Putamen (tissue), 1 donor: ENCODE results near the gene GUCY1A2.
"Not testable (repeated sequence)": the region's sequence is repeated elsewhere in the genome, so short reads cannot be mapped to it uniquely, and the experiment has no call there.

Source experiments
- DNase-seq: peaks from one replicate; pipeline ENCODE4 v3.0.0-alpha.2; 2016; ENCODE audit warnings: low spot score

The GUCY1A2 gene

DNA sequence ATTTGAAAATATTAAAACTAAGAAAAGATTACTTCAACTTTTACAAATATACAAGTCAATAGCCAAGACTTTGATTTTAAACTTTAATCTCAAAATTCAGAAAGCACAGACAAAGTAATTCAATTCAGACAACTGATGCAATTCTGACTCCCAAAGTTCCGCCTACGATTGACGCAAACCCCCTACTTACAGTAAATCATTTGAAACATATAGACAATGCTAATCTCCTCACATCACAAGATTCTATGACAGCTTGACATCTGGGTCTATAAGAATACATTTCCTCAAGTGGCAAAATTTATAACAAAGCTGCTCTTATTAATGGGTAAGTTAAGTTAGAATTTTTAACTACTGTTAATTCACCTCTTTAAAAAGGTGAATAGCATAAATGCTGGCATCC, 75.2 kb downstream of the GUCY1A2 start:
- peak; percentile 73 for DNase-seq

DNA sequence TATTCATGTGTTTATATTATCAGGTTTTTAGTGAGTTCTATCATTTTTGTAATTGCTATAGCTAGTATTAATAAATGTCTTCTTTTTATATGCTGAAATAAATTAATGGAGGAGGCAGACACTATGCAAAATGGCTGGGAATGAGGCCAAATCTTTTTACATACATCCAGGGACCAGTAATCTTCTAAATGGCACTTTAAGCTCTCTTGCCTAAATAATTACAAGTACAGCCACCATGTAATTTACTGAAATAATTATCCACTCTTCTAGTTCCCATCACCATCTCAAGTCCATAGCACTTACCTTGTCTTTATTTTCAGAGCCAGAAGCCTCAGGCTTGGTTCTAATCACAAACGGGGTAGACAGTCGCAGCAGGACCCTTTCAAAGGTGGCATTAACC, 79.1 kb downstream of the GUCY1A2 start:
- DNase-seq: no peak

DNA sequence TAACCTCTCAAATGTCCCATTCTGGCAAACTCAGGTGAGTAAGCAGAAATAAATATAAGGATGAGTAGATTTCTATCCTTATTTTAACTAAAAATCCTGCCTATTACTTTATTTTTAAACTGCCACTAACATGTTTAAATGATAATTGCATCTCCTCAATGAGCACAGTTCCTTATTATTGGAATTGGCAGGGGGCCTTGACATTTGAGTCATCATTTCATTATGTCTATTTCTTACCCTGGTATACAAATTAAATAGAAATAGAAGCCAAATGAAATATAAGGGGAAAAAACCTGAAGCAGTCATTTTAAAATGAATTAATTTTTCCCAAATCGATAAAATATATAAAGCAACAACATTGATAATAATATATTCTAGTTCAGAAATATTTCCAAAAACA, 81.2 kb downstream of the GUCY1A2 start:
- DNase-seq: no peak

DNA sequence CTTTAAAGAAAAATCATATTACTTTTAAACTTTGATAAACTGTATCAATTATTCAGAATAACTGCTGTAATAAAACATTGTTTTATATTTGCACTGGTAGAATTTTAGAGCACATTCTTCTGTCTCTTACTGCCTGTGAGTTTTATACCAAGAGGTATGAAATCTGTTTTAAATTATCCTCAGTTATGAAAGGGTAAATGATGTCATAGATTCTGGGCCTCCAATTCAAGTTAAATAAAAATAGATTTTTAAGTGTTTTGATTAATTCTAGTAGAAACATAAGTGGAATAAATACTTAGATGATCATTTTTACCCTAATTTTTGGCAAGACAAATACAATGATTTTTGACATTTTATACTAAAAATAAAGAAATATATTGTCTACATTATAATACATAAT, 93.0 kb downstream of the GUCY1A2 start:
- no peak for DNase-seq

DNA sequence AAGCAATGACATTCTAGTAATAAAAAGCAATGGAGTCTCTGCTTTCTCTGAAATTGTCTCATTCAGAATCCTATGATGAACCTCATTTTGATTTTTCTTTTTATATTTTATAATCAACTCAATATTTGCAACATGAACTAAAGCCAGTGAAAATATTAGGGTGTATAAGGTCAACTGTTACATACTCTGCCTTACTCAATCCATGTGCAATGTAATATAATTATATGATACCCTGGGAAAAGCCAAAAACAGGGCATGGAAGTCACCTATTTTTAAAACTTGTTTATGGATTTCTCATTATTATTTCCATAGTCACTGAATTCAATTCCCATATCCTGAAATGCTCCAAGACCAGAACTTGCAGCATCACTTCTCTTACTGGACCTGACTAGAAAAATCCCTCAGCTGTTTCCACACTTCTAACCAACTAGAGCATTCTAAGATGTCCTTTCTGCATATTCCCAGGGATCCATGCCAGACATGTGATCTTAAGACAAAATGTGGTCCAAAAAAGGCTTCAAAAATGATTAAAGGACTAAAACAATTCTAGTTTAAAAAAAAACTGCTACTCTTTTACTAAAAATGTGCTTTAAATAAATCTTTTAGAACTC, 97.3 kb downstream of the GUCY1A2 start:
- DNase-seq: no peak

DNA sequence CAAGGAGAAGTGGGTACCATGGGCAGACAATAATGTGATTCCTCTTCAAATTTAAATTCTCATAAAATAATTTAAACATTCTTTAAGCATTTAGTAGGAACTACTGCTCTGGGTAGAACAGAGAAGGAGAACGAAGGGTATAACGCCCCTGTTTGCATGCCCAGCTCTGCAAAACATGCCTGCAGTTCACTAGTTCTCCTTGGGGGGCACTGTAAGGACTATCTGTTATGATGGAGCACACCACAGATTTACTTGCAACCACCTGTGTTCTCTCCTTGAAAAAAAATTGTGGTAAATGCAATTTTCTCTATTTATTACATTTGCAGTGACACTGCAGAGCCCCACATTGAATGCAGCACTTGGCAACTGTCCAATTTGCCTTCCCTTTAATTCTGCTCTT, 100.3 kb downstream of the GUCY1A2 start:
- DNase-seq: no peak

DNA sequence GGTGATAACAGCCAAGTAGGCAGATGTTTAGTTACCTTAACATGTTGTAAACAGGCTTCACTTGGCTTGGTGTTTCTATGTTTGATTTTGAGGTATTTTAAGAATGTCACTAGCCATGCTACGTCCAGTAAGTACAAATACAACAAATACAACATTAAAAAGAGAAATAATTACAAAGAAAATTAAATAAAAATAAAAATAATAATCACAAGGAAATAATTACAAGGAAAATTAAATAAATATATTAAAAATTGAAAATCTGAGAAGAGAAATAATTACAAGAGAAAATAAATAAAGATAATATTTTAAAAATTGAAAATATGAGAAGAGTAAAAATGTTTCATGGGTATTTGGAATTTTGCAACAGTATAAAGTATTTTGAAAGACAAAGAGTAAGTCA, 103.9 kb downstream of the GUCY1A2 start:
- DNase-seq: no peak

DNA sequence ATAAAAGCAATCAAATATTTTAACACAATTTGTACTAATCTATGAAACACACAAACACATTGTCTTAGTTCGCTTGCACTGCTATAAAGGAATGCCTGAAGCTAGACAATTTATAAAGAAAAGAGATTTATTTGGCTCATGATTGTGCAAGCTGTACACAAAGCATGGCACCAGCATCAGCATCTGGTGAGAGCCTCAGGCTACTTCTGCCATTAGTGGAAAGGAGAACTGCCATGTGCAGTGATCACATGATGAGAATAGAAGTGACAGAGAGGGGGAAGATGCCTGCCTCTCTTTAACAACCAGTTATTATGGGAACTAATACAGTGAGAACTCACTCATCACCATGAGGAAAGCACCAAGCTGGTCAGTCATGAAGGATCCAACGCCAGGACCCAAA, 105.1 kb downstream of the GUCY1A2 start:
- no peak for DNase-seq

DNA sequence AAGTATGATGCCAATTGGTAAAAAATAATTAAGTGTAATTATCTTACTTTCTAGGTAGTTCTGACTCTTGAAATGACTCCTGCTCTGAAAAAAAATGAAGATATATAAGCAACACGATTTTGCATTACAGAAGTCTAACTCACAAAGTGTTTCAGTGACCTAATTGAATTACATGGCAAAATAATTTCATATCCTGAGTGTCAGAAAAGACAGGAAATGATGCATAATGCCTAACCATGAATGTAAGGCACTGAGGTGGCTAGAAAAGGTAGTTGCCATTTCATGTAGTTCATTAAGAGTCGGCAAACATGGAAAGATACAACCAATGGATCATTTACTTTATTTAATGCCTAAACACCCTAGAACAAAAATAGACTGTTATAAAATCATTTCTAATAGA, 113.5 kb downstream of the GUCY1A2 start:
- DNase-seq: peak; percentile 14

DNA sequence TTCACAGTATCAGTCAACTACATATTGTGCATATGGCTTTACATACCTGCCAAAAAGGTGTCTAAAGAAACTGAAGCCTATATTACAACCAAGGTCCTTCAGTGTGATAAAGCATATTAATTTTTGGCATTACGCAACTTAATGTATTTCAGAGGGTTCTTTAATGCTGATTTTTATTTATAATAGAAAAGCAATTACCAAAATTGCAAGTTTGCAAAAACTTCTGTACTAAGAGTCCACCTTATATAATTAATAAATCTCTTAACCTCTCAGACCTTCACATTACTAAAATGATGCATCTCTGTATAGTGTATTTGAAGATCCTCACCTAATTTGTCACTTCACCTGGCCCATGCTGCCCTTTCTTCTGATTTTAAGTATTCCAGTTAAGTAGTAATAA, 128.6 kb downstream of the GUCY1A2 start:
- DNase-seq: no peak

DNA sequence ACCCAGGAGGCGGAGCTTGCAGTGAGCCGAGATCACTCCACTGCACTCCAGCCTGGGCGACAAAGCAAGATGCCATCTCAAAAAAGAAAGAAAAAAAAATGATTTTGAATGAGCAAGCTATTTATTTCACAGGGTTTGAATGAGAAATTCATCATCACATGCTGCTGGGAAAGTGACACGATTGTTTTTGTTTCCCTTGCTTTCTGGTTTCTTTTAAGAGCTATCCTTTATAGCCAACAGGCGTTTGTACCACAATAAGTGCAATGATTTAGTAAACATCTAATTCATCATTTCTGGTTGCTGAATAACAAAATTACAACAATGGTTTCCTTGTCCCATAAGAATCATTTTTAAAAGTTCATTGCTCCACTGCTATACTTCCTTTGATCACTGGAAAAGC, 129.9 kb downstream of the GUCY1A2 start:
- DNase-seq: no peak

DNA sequence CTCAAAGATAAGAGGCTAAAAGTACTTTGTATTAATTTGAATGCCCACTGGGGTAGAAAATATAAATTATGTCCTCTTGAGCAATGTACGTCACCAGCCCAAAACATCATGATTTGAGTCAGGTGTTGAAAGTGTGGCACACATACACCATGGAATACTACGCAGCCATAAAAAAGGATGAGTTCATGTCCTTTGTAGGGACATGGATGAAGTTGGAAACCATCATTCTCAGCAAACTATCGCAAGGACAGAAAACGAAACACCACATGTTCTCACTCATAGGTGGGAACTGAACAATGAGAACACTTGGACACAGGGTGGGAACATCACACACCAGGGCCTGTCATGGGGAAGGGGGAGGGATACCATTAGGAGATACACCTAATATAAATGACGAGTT, 134.6 kb downstream of the GUCY1A2 start:
- DNase-seq: not testable (repeated sequence)

DNA sequence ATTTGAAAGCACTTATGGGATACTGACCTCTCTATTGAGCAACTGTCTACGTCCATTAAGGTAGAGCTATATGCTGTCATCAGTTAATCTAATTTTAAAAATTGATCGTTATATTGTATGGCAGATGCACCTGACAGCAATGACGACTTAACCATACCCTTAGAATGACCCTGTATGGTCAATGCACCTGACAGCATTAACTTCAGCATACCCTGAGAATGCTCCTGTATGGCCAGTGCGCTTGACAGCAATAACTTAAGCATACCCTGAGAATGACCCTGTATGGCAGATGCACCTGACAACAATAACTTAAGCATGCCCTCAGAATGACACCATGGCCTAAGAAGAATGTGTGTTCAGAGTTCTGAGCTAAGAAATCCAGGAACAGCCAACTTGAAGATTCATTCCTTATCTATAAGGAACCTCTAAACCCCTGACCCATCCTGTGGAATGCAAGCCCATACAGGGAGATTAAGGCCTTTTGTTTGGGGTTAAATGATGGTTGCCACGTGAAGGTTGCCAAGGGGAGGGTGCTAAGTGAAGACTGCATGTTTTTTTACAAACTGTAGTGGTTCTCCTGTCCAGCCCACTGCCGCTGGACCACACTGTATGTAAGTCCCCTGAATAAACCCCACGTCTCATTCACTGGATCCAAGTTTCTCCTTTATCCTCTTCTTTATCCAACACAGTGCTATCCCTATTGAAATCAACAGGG, 138.3 kb downstream of the GUCY1A2 start:
- DNase-seq: no peak

DNA sequence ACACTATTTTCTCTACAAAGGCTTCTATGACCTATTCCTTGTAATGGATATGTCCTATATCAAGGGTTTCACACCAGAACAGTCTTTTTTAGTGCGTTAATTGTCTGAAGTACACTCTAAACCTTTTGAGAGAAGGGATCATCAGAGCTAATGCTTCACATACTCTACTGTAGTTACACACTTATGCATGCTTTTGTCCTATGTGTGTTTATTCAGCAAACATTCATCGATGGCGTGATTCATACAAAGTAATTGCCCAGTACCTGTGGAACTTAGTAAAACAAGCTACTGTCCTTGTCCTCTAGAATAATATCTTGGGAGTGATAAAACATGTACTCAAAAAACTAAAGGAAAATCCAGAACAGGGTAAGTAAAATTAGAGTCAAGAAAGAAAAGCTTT, 139.2 kb downstream of the GUCY1A2 start:
- no peak for DNase-seq

DNA sequence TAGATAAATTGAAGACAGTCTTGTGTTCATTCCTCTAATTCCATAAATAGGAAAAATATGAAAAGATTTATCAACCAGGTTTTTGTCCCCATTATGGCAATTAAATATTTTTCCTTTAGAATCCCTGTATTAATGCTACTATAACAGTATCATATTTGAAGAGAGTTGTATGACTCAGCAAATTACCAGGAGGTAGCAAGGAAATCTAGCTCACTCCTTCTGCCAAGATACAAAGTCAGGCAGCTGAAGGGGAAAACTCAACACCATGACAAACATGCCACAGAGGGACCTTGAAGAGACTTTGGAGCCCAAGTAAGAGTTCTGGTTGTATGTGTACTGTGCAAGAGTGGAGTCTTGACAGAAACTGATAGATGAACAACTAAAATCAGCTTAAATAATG, 143.3 kb downstream of the GUCY1A2 start:
- no peak for DNase-seq

DNA sequence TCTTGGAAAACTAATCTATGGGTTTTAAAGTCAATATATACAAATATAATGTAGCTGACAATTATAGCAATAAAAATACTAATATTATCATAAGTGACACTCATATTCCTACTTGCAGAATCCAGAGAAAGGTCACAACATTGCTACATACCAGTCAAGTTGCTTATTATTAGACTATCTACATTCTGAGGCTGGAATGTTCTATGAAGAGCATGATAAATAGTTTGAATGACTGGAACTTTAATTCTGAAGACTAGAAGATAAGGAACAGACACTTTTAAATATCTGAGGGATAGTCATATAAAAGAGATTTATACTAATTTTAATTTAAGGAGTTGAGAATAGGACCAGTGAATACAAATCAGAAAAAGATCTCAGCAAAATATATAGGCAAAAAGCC, 146.0 kb downstream of the GUCY1A2 start:
- DNase-seq: no peak

DNA sequence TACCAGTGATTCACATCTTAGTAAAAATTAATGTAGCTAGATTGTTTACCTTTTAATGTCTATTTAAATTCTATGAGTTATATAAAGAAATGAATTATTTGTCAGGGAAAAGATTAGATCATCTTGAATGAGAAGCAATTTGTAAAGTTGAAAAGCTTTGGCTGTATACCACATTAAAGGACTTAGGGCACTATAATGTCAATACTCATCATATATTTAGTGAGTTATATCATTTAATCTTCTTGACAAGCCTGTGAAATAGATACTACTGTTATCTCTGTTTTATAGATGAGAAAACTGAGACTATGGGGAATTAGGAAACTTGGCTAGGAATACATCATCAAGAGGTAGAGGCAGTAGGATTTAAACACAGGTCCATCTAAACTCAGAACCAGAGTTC, 160.1 kb downstream of the GUCY1A2 start:
- no peak for DNase-seq

DNA sequence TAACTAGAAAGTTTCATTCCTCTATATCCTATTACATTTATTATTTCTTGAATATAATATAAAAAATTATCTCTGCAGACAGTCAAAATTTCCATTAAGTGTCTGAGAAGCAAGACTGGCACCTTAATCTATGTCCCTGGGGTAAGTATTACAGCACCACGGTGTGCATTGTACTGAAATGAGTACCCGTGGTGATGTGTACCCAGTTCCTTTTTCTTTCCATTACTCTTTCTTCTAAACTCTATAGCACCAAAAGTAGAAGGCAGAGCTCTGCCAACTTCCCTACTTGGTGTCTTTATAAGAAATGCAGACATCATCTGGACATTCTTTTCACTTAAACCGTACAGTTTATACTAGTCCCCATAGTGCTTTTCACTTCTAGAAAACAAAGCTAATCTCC, 161.7 kb downstream of the GUCY1A2 start:
- DNase-seq: no peak

DNA sequence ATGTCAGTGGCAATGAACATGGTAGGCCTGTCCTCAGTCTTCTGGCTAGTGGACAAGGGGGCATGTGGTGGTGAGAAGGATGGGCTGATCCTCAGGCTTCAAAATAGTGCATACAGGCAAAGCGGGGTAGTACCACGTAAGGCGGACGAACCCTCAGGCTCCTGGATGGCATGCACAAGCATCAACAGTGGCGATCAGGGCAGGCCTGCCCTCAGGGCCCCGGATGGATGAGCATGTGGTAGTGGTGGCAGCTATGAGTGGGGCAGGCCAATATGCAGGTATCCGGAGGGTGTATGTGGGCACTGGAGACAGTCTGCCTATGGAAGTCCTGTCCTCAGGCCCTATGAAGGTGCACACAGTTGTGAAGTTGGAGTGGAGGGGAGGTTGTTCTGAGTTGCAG, 163.8 kb downstream of the GUCY1A2 start:
- no peak for DNase-seq

DNA sequence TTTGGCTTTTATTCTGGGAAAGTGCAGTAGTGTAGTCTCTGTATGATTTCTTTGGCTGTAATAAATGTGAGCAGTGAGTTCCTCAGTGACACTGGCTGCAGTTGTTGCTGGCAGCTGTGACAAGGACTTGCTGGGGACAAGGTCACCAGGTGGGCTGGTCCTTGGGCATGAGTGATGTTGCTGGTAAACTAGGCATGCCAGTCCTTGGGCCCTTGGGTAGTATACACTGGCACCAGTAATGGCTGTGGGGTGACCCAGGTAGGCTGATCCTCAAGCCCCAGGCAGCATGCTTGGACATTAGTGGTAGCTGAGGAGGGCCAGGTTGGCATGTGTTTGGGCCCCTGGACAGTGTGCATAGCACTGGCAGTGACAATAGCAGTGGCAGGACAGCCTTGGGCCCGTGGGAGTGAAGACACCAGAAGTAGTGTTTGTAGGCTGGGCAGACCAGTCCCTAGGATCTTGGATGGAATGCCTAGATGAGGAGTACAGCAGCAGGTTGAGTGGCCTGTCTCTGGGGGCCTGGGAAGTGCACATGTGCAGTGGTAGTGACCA, 164.3 kb downstream of the GUCY1A2 start:
- no peak for DNase-seq

DNA sequence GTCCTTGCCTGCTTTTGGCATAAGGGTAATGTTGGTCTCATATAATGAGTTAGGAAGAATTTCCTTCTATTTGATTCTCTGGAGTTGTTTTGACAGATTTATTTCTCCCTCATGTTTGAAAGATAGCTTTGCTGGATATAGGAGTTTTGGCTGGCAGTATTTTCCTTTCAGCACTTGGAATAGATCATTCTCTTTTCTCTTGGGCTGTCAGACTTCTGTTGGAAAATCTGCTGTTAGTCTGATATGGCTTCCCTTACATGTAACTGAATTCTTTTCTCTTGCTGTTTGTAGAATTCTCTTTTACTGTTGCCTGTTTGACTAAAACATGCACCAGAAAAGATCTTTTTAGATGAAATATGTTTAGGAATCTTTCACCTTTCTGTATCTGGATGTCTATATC, 165.5 kb downstream of the GUCY1A2 start:
- no peak for DNase-seq

DNA sequence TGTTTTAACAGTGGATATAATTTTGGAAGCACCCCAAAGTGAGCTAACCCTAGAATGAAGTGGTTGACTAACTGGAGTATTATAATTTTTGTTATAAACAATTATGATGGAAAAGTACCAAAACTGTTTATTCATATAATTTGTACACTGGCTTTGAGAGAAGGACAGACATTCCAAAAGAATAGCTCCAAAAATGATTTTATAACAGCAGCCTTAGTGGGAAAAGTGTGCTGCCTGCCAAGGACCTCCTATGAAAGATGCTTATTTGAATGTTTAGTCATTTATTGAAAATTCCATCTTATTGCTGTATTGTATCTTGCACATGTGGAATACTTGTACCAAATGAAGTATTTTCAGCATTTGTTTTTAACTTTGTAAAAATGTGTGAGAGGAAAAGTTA, 169.8 kb downstream of the GUCY1A2 start:
- no peak for DNase-seq

DNA sequence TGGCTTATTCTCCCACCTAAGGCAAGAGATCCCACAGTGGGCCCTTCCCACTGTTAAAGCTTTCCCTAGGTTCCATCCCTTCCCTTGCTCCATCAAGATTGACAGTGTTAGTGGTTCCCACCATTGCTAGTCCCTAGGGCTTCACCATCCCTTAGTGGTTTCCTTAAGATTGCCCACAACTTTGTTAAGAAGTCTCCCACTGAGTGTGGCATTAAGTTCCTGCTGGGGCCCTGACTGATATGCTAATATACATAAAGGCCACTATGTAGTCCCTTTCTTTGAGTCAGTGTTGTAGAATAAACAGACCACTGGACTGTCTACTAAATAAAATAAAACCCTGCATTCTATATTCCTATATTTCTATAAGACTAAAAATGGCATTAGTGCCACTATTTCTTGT, 176.1 kb downstream of the GUCY1A2 start:
- DNase-seq: no peak

DNA sequence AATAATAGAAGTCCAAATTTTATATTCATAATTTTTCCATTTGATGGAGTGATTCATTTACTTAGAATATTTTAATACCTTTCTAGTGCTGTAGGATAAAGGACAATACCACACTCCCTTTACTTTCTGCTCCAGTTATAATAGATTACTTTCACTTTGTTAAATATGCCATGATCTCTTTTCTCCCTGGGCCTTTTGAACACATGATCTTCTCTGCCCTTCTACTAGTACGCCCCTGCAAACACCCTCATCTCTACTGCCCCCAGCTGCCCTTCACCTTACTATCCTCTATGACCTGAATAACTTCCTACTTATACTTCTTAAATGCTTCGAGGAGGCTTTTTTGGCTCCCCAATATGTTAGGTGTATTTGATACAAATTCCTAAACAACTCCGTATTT, 177.3 kb downstream of the GUCY1A2 start:
- DNase-seq: no peak
